ENCODE results near the gene KIAA1328.

KIAA1328 gene

DNA sequence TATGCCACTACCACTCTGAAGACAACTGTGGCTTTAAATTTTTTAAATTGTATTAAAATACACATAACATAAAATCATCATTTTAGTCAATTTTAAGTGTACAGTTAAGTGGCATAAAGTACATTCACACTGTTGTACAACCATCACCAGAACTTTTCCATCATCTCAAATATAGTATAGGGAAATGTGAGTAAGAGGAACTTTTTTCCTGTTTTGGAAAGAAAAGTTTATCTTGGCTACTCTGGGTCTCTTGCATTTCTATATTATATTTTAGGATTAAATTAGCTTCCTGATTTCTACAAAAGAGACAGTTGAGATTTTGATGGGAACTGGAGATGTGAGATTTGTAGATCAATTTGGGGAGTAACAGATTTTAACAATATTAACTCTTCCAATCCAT lies 3.4 kb upstream of the KIAA1328 start:
- TF ChIP-seq, protein P1, sequence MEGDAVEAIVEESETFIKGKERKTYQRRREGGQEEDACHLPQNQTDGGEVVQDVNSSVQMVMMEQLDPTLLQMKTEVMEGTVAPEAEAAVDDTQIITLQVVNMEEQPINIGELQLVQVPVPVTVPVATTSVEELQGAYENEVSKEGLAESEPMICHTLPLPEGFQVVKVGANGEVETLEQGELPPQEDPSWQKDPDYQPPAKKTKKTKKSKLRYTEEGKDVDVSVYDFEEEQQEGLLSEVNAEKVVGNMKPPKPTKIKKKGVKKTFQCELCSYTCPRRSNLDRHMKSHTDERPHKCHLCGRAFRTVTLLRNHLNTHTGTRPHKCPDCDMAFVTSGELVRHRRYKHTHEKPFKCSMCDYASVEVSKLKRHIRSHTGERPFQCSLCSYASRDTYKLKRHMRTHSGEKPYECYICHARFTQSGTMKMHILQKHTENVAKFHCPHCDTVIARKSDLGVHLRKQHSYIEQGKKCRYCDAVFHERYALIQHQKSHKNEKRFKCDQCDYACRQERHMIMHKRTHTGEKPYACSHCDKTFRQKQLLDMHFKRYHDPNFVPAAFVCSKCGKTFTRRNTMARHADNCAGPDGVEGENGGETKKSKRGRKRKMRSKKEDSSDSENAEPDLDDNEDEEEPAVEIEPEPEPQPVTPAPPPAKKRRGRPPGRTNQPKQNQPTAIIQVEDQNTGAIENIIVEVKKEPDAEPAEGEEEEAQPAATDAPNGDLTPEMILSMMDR (IDR thresholded peaks at IDR 0.05; ENCODE audit: low read depth, low read length), result no peak
- no peak overlapping the region for H3K4me3 ChIP-seq (ENCODE audit: low read depth, low read length)

DNA sequence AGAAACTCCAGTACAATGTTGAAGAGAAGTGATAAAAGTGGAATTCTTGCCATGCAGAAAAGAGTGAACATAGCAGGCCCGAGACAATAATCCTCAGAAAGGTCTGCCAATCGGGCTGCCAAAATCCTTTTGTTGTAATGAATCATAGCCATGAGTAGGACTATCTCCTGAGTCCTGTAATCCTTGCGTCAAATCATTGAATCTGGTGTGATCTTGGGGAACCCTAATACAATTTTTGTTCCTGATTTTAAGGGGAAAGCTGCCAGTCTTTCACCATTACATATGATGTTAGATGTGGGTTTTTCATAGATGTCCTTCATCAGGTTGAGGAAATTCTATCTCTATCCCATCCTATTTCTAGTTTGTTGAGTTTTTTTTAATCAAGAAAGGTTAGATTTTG lies 2.4 kb upstream of the KIAA1328 start:
- H3K4me3 ChIP-seq (ENCODE audit: low read depth, low read length), result no peak overlapping the region
- TF ChIP-seq, protein P1 (IDR thresholded peaks at IDR 0.05; ENCODE audit: low read depth, low read length), result no peak

DNA sequence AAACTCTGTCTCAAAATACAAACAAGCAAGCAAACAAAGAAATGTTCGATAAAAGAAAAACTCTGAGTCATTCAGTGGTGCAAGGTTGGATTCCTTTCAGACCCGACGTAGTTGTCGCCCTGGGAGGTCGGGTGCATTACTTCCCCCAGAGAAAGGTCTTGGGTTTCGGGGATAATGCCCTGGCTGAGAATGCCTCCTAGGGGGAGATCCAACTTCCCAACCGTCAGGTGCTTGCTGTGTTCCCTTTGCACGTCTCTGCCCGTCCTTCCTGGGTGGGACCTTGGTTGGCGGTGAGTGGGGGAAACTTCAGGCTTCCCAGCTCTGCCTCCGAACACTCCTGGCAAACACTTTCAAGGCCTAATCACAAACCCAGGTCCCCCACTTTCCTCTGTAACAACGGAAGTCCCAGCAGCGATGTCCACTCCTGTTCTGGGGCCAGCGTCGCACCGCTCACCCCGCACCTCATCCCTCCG lies 734 bp upstream of the KIAA1328 start:
- peak overlapping the region; percentile 91 for H3K4me3 ChIP-seq (ENCODE audit: low read depth, low read length)
- TF ChIP-seq, protein P1 (IDR thresholded peaks at IDR 0.05; ENCODE audit: low read depth, low read length), result no peak

DNA sequence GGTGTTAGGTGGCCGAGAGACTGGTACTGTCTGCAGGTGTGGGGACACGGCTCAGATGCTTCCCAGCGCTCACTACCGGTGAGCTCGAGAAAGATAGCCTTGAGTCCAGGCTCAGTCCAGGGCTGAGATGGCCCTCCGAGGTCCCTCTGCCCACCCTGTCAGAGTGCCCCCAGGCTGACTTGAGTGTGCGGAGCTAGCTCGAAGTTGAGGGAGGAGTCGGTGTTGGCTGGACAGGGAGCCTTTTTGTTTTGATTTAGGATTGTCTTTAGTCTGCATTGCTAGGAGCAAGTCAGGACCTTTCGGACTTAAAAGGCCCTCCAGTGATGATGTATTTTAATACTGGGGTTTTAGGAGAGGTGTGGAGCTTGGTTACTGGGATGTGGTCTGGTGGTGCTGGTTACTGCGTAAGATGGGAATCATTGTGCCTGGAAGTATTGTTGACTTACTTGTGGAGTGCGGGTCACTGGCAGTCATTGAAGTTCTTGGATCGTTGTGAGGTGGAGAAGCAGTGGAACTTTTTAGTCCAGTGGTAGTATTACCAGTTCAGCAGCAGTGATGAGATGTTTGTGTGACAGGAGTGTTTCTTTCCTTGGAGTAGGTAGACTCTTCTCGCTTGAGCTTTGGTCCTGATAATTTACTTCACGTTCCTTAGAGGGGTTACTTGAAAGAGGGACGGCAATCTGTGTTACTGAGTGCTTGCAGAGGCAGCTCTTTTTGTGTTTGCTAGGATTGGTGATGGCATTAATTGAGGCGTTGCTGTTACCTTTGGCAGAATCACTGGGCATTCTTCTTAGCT lies 633 bp downstream of the KIAA1328 start:
- TF ChIP-seq, protein P1 (IDR thresholded peaks at IDR 0.05; ENCODE audit: low read depth, low read length), result no peak
- H3K4me3 ChIP-seq (ENCODE audit: low read depth, low read length), result peak overlapping the region; percentile 91

DNA sequence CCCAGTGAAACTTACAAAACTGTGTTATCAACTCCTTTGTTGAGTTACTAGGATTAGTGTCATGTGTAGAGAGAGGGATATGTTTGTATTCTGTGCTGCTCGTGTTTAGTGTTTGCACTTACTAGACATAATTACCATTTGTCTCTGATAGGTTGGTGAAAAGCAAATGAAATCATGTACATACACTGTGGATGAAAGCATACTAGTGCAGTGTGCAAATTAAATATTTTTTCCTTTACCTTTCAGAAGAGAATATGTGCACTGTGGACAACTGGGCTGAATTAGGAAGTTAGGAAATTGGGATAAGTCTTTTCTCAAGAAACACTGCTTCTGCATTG lies 1.2 kb downstream of the KIAA1328 start:
- TF ChIP-seq, protein P1 (IDR thresholded peaks at IDR 0.05; ENCODE audit: low read depth, low read length), result no peak
- H3K4me3 ChIP-seq (ENCODE audit: low read depth, low read length), result peak overlapping the region; percentile 91

DNA sequence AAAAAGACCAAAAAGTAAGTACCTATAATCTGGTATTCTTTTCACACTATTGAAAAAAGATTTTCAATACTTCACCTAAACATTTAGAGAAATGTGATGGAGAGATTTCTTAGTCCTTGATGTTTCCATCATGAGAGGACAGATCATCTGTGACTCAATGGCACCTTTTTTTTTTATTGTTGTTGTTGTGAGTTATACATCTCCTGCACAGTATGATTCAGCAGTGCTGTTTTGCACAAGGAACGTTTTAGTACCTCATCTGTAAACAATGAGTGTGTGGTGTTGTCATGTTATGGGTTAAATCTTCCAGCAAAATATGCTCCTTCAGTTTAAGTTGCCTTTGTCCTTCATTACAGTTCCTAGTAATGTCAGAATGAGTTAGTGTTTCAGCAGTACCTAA lies 2.2 kb downstream of the KIAA1328 start:
- TF ChIP-seq, protein P1 (IDR thresholded peaks at IDR 0.05; ENCODE audit: low read depth, low read length), result no peak
- H3K4me3 ChIP-seq (ENCODE audit: low read depth, low read length), result no peak overlapping the region

DNA sequence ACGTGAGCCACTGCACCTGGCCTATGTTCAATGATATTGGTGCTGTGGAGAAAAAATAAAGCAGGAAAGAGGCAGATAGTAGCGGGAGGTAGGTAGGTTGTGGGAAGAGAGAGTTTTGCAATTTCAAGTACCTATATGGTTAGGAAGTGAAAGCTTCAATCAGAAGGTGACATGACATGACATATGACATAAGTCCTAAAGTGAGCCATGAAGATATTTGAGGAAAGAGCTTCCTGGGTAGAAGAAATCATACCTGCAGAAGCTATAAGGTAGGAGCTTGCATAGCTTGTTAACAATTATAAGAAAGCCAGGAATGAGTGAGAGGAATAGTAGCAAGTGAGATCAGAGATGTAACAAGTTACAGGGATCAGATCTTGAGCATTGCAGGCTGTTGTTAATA lies 4.2 kb downstream of the KIAA1328 start:
- H3K4me3 ChIP-seq (ENCODE audit: low read depth, low read length), result no peak overlapping the region
- TF ChIP-seq, protein P1 (IDR thresholded peaks at IDR 0.05; ENCODE audit: low read depth, low read length), result no peak

Data from WI38 (cell line).